ENCODE measurements around the gene PIGV.

Gene PIGV

GRCh38 chr1:26754086-26754874 lies 33.5 kb upstream of the PIGV start:
- no peak for DNase-seq
- TF ChIP-seq POLR2A (IDR thresholded peaks at IDR 0.05; ENCODE audit: low read length) (no peak), GATA1 (IDR thresholded peaks at IDR 0.05; ENCODE audit: low read depth, low read length) (no peak)

DNA sequence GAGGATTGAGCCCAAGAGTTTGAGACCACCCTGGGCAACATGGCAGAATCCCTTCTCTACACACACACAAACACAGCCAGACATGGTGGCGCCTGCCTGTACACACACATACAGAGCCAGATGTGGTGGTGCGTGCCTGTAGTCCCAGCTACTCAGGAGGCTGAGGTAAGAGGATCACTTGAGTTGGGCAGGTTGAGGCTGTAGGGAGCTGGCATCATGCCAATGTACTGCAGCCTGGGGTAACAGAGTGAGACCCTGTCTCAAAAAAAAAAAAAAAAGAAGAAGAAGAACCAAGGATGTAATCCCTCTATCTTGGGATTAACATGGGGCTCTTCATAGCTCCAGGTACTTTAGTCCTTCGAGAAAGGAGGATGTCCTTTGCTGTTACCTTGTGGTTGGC lies 29.4 kb upstream of the PIGV start:
- DNase-seq: no peak
- no peak for TF ChIP-seq GATA1 (IDR thresholded peaks at IDR 0.05; ENCODE audit: low read depth, low read length)
- TF ChIP-seq POLR2A (IDR thresholded peaks at IDR 0.05; ENCODE audit: low read length): no peak

DNA sequence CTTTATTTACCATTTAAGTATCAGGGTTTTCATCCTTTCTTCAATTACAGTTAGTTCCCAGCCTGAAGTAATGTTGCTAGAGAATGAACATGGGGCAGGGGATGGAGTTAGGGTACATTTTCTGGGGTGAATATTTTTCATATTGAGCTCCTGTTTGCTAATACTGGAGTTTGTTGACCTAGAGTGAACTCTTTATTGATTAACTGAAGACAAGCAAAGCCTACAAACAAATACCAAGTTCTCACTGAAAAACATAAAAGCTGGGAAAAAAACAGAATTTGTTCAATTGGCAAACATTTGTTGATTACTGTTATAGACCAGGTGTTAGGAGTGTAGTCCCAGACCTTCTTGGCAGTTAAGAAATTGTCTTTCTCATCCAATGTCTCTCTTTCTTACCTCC lies 28.2 kb upstream of the PIGV start:
- TF ChIP-seq GATA1 (IDR thresholded peaks at IDR 0.05; ENCODE audit: low read depth, low read length): no peak
- TF ChIP-seq POLR2A (IDR thresholded peaks at IDR 0.05; ENCODE audit: low read length): no peak
- no peak for DNase-seq

DNA sequence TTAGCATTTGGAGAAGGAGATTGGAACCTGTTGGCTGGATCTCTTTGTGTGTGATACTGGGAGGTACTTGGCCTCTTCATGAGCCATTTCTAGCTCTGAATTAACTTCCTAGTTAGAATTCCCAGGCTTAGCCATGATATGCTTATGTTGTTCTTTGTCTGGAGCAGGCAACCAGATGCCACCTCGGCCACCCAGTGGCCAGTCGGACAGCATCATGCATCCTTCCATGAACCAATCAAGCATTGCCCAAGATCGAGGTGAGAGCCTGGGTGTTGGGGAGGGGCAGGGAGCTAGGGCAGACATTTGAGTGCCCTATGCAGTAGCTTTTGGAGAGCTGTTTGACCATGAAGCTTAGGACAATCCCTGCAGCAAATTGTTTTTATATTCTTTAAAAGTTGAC lies 26.5 kb upstream of the PIGV start:
- no peak for DNase-seq
- no peak for TF ChIP-seq POLR2A (IDR thresholded peaks at IDR 0.05; ENCODE audit: low read length)
- no peak for TF ChIP-seq GATA1 (IDR thresholded peaks at IDR 0.05; ENCODE audit: low read depth, low read length)

- DNase-seq: no peak
These were observed 20.0 kb upstream of the PIGV start for GRCh38 chr1:26767714-26768113.

GRCh38 chr1:26768755-26769154 lies 19.0 kb upstream of the PIGV start:
- no peak for TF ChIP-seq POLR2A (IDR thresholded peaks at IDR 0.05; ENCODE audit: low read length)
- TF ChIP-seq GATA1 (IDR thresholded peaks at IDR 0.05; ENCODE audit: low read depth, low read length): no peak
- no peak for DNase-seq

More at GRCh38 chr1:26767714-26768113, 20.0 kb upstream of the PIGV start:
- no peak for TF ChIP-seq POLR2A (IDR thresholded peaks at IDR 0.05; ENCODE audit: low read length)
- TF ChIP-seq GATA1 (IDR thresholded peaks at IDR 0.05; ENCODE audit: low read depth, low read length): no peak

- no peak for DNase-seq
- TF ChIP-seq GATA1 (IDR thresholded peaks at IDR 0.05; ENCODE audit: low read depth, low read length): no peak
- TF ChIP-seq POLR2A (IDR thresholded peaks at IDR 0.05; ENCODE audit: low read length): no peak
These were observed 16.5 kb upstream of the PIGV start for GRCh38 chr1:26771285-26771642.

GRCh38 chr1:26771643-26772321 lies 16.0 kb upstream of the PIGV start:
- peak in 1 of 2 experiments; percentile 88 for DNase-seq
- TF ChIP-seq POLR2A (IDR thresholded peaks at IDR 0.05; ENCODE audit: low read length) (no peak), GATA1 (IDR thresholded peaks at IDR 0.05; ENCODE audit: low read depth, low read length) (no peak)

DNA sequence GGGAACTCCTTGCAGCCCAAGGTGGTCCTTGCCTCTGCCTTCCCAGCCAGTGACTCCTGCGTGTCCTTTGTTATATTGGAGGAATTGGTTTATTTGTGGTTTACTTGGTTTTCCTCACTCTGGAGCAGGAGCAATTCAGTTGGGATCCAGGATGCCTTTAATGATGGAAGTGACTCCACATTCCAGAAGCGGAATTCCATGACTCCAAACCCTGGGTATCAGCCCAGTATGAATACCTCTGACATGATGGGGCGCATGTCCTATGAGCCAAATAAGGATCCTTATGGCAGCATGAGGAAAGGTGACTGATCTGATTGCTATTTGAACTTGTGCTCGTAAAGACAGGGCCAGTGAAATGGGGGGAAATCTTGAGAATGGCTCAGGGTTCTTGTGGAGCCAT lies 15.1 kb upstream of the PIGV start:
- TF ChIP-seq POLR2A (IDR thresholded peaks at IDR 0.05; ENCODE audit: low read length) (no peak), GATA1 (IDR thresholded peaks at IDR 0.05; ENCODE audit: low read depth, low read length) (no peak)
- no peak for DNase-seq

DNA sequence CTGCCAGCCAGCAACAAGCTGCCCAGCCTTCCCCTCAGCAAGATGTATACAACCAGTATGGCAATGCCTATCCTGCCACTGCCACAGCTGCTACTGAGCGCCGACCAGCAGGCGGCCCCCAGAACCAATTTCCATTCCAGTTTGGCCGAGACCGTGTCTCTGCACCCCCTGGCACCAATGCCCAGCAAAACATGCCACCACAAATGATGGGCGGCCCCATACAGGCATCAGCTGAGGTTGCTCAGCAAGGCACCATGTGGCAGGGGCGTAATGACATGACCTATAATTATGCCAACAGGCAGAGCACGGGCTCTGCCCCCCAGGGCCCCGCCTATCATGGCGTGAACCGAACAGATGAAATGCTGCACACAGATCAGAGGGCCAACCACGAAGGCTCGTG lies 13.3 kb upstream of the PIGV start:
- no peak for DNase-seq
- TF ChIP-seq GATA1 (IDR thresholded peaks at IDR 0.05; ENCODE audit: low read depth, low read length): no peak
- TF ChIP-seq POLR2A (IDR thresholded peaks at IDR 0.05; ENCODE audit: low read length): no peak

DNA sequence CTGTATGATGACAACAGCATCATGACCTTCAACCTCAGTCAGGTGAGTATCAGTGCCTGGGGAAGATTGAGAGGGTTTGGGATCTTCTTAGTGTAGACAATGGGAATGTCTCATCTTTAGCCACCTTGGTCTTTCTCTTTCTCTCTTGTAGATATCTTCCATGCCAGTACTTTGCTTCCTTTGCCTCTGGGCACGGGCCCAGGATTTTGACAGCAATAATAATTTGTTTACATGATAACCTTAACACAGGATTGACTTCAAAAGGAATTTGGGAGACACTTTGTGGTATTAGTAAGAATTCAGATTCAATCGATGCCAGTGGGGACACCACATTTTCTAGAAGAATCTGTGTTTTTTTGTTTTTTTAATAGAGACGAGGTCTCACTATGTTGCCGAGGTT lies 12.1 kb upstream of the PIGV start:
- no peak for TF ChIP-seq POLR2A (IDR thresholded peaks at IDR 0.05; ENCODE audit: low read length)
- no peak for TF ChIP-seq GATA1 (IDR thresholded peaks at IDR 0.05; ENCODE audit: low read depth, low read length)
- no peak for DNase-seq

- no peak for DNase-seq
- no peak for TF ChIP-seq GATA1 (IDR thresholded peaks at IDR 0.05; ENCODE audit: low read depth, low read length)
- no peak for TF ChIP-seq POLR2A (IDR thresholded peaks at IDR 0.05; ENCODE audit: low read length)
These were observed 8.6 kb upstream of the PIGV start for GRCh38 chr1:26779098-26779668.

- TF ChIP-seq POLR2A (IDR thresholded peaks at IDR 0.05; ENCODE audit: low read length) (no peak), GATA1 (IDR thresholded peaks at IDR 0.05; ENCODE audit: low read depth, low read length) (no peak)
- DNase-seq: no peak
These were observed 7.3 kb upstream of the PIGV start for GRCh38 chr1:26780344-26780957.

DNA sequence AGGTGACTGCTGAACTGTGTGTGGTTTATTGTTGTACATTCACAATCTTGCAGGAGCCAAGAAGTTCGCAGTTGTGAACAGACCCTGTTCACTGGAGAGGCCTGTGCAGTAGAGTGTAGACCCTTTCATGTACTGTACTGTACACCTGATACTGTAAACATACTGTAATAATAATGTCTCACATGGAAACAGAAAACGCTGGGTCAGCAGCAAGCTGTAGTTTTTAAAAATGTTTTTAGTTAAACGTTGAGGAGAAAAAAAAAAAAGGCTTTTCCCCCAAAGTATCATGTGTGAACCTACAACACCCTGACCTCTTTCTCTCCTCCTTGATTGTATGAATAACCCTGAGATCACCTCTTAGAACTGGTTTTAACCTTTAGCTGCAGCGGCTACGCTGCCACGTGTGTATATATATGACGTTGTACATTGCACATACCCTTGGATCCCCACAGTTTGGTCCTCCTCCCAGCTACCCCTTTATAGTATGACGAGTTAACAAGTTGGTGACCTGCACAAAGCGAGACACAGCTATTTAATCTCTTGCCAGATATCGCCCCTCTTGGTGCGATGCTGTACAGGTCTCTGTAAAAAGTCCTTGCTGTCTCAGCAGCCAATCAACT lies 6.4 kb upstream of the PIGV start:
- no peak for TF ChIP-seq POLR2A (IDR thresholded peaks at IDR 0.05; ENCODE audit: low read length)
- no peak for DNase-seq
